Liver (tissue), 9 donors: ENCODE data around the gene SPATS2L. TPM values are rescaled to one million over a fixed set of nuclear protein-coding genes. Genes with fewer than 3 reads are reported as not detected.

Experiments
- DNase-seq: peaks from one replicate; pipeline ENCODE4 v3.0.0-alpha.2; 2017; ENCODE audit warnings: low spot score
- H3K27ac ChIP-seq, 2 donors: one replicate each; pipeline ENCODE4 v1.7.0; 2013; ENCODE audit warnings: inconsistent platforms in 2 of 2, low read length in 2 of 2, control low read depth in 1 of 2, low read depth in 1 of 2, mild to moderate bottlenecking in 1 of 2
- H3K27me3 ChIP-seq, 4 donors: one replicate each; pipeline versions ENCODE4 v1.6.1 to v1.7.0; 2013; ENCODE audit warnings: low read length in 3 of 4, inconsistent platforms in 1 of 4, mild to moderate bottlenecking in 1 of 4, moderate library complexity in 1 of 4; ENCODE audit not compliant: control insufficient read depth in 4 of 4, insufficient read depth in 4 of 4
- H3K36me3 ChIP-seq, 4 donors: one replicate each; pipeline versions ENCODE4 v1.6.1 to v1.7.0; 2013; ENCODE audit warnings: low read length in 3 of 4, mild to moderate bottlenecking in 3 of 4, low read depth in 1 of 4, moderate library complexity in 1 of 4; ENCODE audit not compliant: control insufficient read depth in 4 of 4, insufficient read depth in 3 of 4
- H3K4me1 ChIP-seq, 4 donors: one replicate each; pipeline versions ENCODE4 v1.6.1 to v1.7.0; 2013; ENCODE audit warnings: low read length in 3 of 4, mild to moderate bottlenecking in 3 of 4, moderate library complexity in 1 of 4; ENCODE audit not compliant: control insufficient read depth in 4 of 4, insufficient read depth in 4 of 4
- H3K4me3 ChIP-seq, 3 donors: one replicate each; pipeline versions ENCODE4 v1.6.1 to v1.7.0; 2013; ENCODE audit warnings: low read length in 3 of 3, control low read depth in 1 of 3, low read depth in 1 of 3, mild to moderate bottlenecking in 1 of 3
- H3K9ac ChIP-seq, 2 donors: one replicate each; pipeline ENCODE4 v1.7.0; 2013; ENCODE audit warnings: low read length in 2 of 2, mild to moderate bottlenecking in 2 of 2, moderate library complexity in 2 of 2, control low read depth in 1 of 2, low read depth in 1 of 2
- H3K9me3 ChIP-seq, 4 donors: one replicate each; pipeline versions ENCODE4 v1.6.1 to v1.7.0; 2013; ENCODE audit warnings: low read length in 3 of 4; ENCODE audit not compliant: control insufficient read depth in 4 of 4
- ATF3 ChIP-seq: IDR thresholded peaks from 2 replicates; pipeline ENCODE4 v1.6.1; 2016; ENCODE audit warnings: antibody characterized with exemption
- CTCF ChIP-seq: fragments of 150-350 bp; IDR thresholded peaks from 2 replicates; pipeline ENCODE4 v1.5.1; 2017; ENCODE audit warnings: improper control_type of control experiment, low read depth, low read length; ENCODE audit not compliant: missing input control
- FOXA2 ChIP-seq: IDR thresholded peaks from 2 replicates; pipeline ENCODE4 v1.6.1; 2016; ENCODE audit warnings: antibody characterized with exemption
- GABPA ChIP-seq, 2 donors: IDR thresholded peaks in 1 of 2; conservative IDR thresholded peaks in 1 of 2; 2 replicates each; pipeline ENCODE4 v1.6.1; 2016; ENCODE audit warnings: antibody characterized with exemption in 2 of 2, mild to moderate bottlenecking in 1 of 2, moderate library complexity in 1 of 2
- HNF4A ChIP-seq, 2 donors: conservative IDR thresholded peaks; 2 replicates each; pipeline ENCODE4 v1.6.1; 2016; ENCODE audit warnings: antibody characterized with exemption in 2 of 2, mild to moderate bottlenecking in 2 of 2
- HNF4G ChIP-seq: IDR thresholded peaks from 2 replicates; pipeline ENCODE4 v1.6.1; 2016; ENCODE audit warnings: antibody characterized with exemption
- JUND ChIP-seq, 2 donors: IDR thresholded peaks; 2 replicates each; pipeline ENCODE4 v1.6.1; 2016; ENCODE audit warnings: antibody characterized with exemption in 2 of 2
- MAX ChIP-seq: IDR thresholded peaks from 2 replicates; pipeline ENCODE4 v1.6.1; 2016; ENCODE audit warnings: antibody characterized with exemption
- NR2F2 ChIP-seq: IDR thresholded peaks from 2 replicates; pipeline ENCODE4 v1.6.1; 2016; ENCODE audit warnings: antibody characterized with exemption
- RAD21 ChIP-seq, 2 donors: IDR thresholded peaks; 2 replicates each; pipeline ENCODE4 v1.6.1; 2016; ENCODE audit warnings: antibody characterized with exemption in 2 of 2, mild to moderate bottlenecking in 2 of 2
- RXRA ChIP-seq, 2 donors: IDR thresholded peaks; 2 replicates each; pipeline ENCODE4 v1.6.1; 2017 to 2018; ENCODE audit warnings: antibody characterized with exemption in 2 of 2, mild to moderate bottlenecking in 1 of 2
- TAF1 ChIP-seq: conservative IDR thresholded peaks from 2 replicates; pipeline ENCODE4 v1.6.1; 2016; ENCODE audit warnings: antibody characterized with exemption, mild to moderate bottlenecking
- ZBTB33 ChIP-seq: IDR thresholded peaks from 2 replicates; pipeline ENCODE4 v1.6.1; 2016; ENCODE audit warnings: antibody characterized with exemption
- WGBS: extraction: QIAGEN DNeasy Blood & Tissue Kit; methylation state at CpG from one replicate; pipeline ENCODE4 v1.1.7; 2013; 5-methylcytosine and 5-hydroxymethylcytosine counted together
- polyA plus RNA-seq, 2 donors: library from polyadenylated mRNA; stranded (reverse) in 1 of 2; unstranded in 1 of 2; fragments of 200-250 nt in 1 of 2; fragments of >200 nt in 1 of 2; fragmentation: Nextera tagmentation in 1 of 2; extraction: Ambion mirVana in 1 of 2; gene quantifications; one replicate each; pipeline versions ENCODE4 v1.2.1 to v1.2.3, GENCODE V29; 2013 to 2015
- total RNA-seq, 2 donors: library from RNA; depleted of rRNA; stranded (reverse); fragments of >200 nt; gene quantifications; one replicate each; pipeline ENCODE4 v1.2.3, GENCODE V29; 2014
- donor health status: healthy.
- donor health status: healthy.
- donor health status: healthy.
- donor health status: healthy.
- donor health status: healthy.

The SPATS2L gene
- total and polyA plus RNA-seq, 4 donors, result 31.4 to 49.9 (median 42.4) TPM

GRCh38 chr2:200364142-200364541 is 57.6 kb downstream of the SPATS2L start:
- no peak overlapping the region for H3K4me3 ChIP-seq
- 89% methylated on average over 7 of the region's 7 CpGs for WGBS
- peaks cover 3 to 34% (median 18%) of the 10 kb centered on the region in 4 donors for H3K4me1 ChIP-seq
- H3K36me3 ChIP-seq, result no peaks in the 10 kb centered on the region
- H3K27ac ChIP-seq, result no peak overlapping the region
- TF ChIP-seq ZBTB33 (no peak), HNF4G (no peak), MAX (no peak), RAD21 (IDR thresholded peaks at IDR 0.05) (no peak), CTCF (no peak), RXRA (IDR thresholded peaks at IDR 0.05) (no peak), FOXA2 (no peak), JUND (IDR thresholded peaks at IDR 0.05) (no peak), GABPA (IDR thresholded peaks at IDR 0.05 in 1 of 2, conservative IDR thresholded peaks at IDR 0.05 in 1 of 2) (no peak), ATF3 (no peak), NR2F2 (no peak), HNF4A (conservative IDR thresholded peaks at IDR 0.05) (no peak)
- no peak for DNase-seq
- no peaks in the 10 kb centered on the region for H3K9me3 ChIP-seq
- H3K27me3 ChIP-seq, result no peaks in the 10 kb centered on the region
- H3K9ac ChIP-seq, result no peak overlapping the region

- H3K4me1 ChIP-seq, result peaks cover 4 to 34% (median 18%) of the 10 kb centered on the region in 4 donors
- H3K4me3 ChIP-seq, result no peak overlapping the region
- H3K27ac ChIP-seq, result peak overlapping the region in 1 of 2 donors; percentile 26
- no peak overlapping the region for H3K9ac ChIP-seq
- no peak for TF ChIP-seq ZBTB33
- no peak for TF ChIP-seq MAX
- no peak for TF ChIP-seq NR2F2
- TF ChIP-seq TAF1, result no peak
- TF ChIP-seq HNF4G, result no peak
- TF ChIP-seq RAD21 (IDR thresholded peaks at IDR 0.05), result no peak
- DNase-seq, result no peak
- H3K27me3 ChIP-seq, result no peaks in the 10 kb centered on the region
- 80% methylated on average over 3 of the region's 3 CpGs for WGBS
- H3K36me3 ChIP-seq, result no peaks in the 10 kb centered on the region
- H3K9me3 ChIP-seq, result no peaks in the 10 kb centered on the region
Observed at GRCh38 chr2:200364620-200365019, 58.1 kb downstream of the SPATS2L start.
